Activated T-cell treated with anti-CD3 and anti-CD28 coated beads, Interleukin-2, amount 50 U/mL, for 4 hours (primary cell): Measurements from ENCODE around the gene CEMIP. TPM values are rescaled to one million over a fixed set of nuclear protein-coding genes. Genes with fewer than 3 reads are reported as not detected.

Source experiments
- ATAC-seq, 2 donors: fragments of 200-7000 bp; cut with Tn5 transposase; one replicate each; pipeline ENCODE4 v1.10.0; 2021
- DNase-seq: peaks from one replicate; pipeline ENCODE4 v3.0.0-alpha.2; 2020
- H3K27me3 Mint-ChIP-seq: one replicate; pipeline ENCODE4 v1.8.0; 2021; ENCODE audit warnings: low read depth, mixed read lengths
- H3K36me3 Mint-ChIP-seq: one replicate; pipeline ENCODE4 v1.8.0; 2022; ENCODE audit warnings: mixed read lengths; ENCODE audit not compliant: insufficient read depth
- H3K4me1 Mint-ChIP-seq: one replicate; pipeline ENCODE4 v1.8.0; 2021; ENCODE audit warnings: low read depth, mixed read lengths
- H3K4me3 Mint-ChIP-seq: one replicate; pipeline ENCODE4 v1.8.0; 2021; ENCODE audit warnings: mild to moderate bottlenecking, moderate library complexity, mixed read lengths
- H3K9me3 Mint-ChIP-seq: one replicate; pipeline ENCODE4 v1.8.0; 2021; ENCODE audit warnings: mixed read lengths
- total RNA-seq, 3 donors: library from RNA; stranded (reverse); gene quantifications; one replicate each; pipeline ENCODE4 v1.2.1, GENCODE V29; 2021

CEMIP gene
- total RNA-seq, 3 donors from 2014 or later: 0.30 to 0.51 (median 0.37) TPM

DNA sequence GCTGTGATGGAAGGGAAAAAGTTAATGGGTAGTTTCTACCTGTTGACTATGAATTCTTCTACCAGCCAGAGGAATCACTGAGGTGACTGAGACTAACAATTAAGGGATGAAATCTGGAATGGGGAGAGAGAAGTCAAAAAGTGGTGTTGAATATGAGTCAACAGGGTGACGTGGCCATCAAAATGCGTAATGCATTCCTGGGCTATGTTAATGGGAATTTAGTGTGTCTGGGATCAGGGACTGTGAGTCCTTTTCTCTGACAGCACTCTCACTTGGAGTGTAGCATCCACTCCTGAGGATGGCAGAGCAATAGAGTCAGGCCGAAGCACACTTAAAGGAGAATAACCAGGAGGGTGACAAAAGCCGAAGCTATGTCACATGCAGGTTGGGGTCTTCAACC, 150.1 kb downstream of the CEMIP start:
- no peak for ATAC-seq
- no peak for DNase-seq
- Mint-ChIP-seq H3K36me3 (peaks cover 5% of the 10 kb centered on the region), H3K9me3 (no peaks in the 10 kb centered on the region), H3K4me3 (no peak overlapping the region), H3K4me1 (no peaks in the 10 kb centered on the region), H3K27me3 (no peaks in the 10 kb centered on the region)

DNA sequence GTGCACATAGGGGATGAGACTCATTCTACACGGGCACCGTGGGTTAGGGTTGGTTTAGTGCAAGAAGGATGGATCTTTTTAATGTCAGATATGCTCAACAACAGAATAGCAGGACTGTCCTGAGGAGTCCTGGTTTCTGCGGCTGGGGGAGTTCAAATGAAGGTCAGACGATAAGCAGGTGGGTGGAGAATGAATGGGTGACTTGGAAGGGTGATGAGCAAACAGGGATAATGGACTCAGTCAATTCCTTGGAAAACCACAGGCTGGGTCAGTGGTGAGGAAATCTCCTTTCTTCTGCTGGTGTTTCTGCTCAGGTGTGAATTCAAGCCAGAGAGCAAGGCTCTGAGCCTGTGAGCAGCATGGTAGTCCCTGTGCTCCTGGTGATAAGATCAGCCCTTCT, 150.5 kb downstream of the CEMIP start:
- Mint-ChIP-seq H3K4me3 (no peak overlapping the region), H3K9me3 (no peaks in the 10 kb centered on the region), H3K4me1 (no peaks in the 10 kb centered on the region), H3K36me3 (peaks cover 7% of the 10 kb centered on the region), H3K27me3 (no peaks in the 10 kb centered on the region)
- DNase-seq: no peak
- ATAC-seq: no peak

DNA sequence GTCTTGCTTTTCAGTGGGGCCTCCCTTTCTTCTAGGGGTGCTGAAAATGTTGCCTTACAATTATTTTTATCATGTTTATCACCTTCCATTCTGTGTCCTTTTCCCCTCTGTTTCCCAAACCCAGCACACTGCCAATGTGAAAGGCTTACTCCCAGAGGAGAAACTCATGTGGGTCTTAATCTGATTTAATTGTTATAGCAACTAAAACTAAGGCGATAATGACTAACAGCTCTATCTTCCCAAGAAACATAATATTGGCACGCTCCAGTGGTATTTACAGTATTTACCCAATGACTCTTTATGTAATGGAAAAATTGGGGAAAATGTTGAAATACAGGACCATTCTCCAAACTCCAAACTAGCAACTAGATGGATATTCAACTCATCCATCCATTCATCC, 152.0 kb downstream of the CEMIP start:
- H3K4me3 Mint-ChIP-seq: no peak overlapping the region
- H3K9me3 Mint-ChIP-seq: no peaks in the 10 kb centered on the region
- H3K36me3 Mint-ChIP-seq: peaks cover 7% of the 10 kb centered on the region
- DNase-seq: no peak
- no peaks in the 10 kb centered on the region for H3K27me3 Mint-ChIP-seq
- no peaks in the 10 kb centered on the region for H3K4me1 Mint-ChIP-seq
- ATAC-seq: no peak

DNA sequence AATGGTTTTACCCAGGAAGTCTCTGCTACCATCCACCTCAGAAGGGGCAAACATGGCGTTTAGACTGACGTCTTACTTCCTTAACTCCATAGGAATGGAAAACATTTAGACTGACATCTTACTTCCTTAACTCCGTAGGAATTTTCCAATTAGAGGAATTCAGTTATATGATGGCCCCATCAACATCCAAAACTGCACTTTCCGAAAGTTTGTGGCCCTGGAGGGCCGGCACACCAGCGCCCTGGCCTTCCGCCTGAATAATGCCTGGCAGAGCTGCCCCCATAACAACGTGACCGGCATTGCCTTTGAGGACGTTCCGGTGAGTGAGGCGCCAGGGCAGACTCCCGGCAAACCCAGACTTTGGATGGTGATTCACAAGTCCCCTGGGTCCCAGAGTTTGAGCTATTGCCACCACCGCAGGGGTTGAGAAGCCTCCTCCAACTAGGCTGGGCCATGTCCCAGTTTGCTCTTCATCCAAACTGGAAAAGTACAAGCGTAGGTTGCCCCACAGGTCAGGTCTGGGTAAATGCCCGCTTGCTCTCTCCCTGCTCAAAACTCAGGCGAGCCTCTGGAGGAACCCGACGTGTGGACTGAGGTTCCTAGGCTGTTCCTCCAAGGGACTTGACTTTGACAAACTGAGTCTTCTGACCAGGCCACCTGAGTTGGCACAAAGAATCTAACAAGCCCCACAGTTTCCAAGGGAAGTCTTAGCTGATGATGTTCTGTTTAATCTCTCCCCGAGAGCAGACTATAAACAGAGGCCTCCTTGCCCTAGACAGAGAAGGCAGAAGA, 152.7 kb downstream of the CEMIP start:
- Mint-ChIP-seq H3K4me3 (no peak overlapping the region), H3K4me1 (no peaks in the 10 kb centered on the region), H3K9me3 (no peaks in the 10 kb centered on the region)

DNA sequence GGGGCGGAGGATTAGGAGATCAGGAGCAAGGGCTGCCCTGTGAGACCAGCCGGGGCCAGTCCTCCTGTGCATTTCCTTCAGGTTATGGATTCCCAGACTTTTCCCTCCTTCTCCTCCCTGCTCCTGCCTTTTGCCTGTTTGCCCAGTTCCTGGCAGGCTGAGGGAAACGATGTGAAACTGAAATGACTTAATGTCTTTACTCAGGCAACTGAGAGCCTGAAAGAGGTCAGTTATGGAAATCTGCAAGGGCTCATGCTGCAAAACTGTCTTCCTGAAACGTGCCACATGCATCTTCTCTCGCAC, 153.3 kb downstream of the CEMIP start:
- no peak for ATAC-seq
- DNase-seq: no peak
- H3K4me1 Mint-ChIP-seq: no peaks in the 10 kb centered on the region
- H3K9me3 Mint-ChIP-seq: no peaks in the 10 kb centered on the region
- no peak overlapping the region for H3K4me3 Mint-ChIP-seq
- H3K27me3 Mint-ChIP-seq: no peaks in the 10 kb centered on the region
- H3K36me3 Mint-ChIP-seq: peaks cover 7% of the 10 kb centered on the region

More for the DNA sequence above, 152.7 kb downstream of the CEMIP start:
- no peak for DNase-seq
- peaks cover 7% of the 10 kb centered on the region for H3K36me3 Mint-ChIP-seq
- no peaks in the 10 kb centered on the region for H3K27me3 Mint-ChIP-seq
- no peak for ATAC-seq

DNA sequence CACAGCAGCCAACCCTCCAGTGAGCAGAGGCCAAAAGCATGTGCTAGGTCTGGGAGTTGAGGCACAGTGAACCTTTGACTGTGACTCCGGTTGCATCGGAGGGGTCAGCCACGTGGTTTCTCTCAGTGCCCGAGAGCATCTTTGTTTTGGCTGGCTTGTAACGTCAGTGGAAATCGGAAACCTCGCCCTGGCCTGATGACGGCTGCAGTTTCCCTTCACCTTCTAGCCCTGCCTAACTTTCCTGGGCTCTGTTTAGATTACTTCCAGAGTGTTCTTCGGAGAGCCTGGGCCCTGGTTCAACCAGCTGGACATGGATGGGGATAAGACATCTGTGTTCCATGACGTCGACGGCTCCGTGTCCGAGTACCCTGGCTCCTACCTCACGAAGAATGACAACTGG, 153.8 kb downstream of the CEMIP start:
- Mint-ChIP-seq H3K27me3 (no peaks in the 10 kb centered on the region), H3K36me3 (peaks cover 8% of the 10 kb centered on the region), H3K4me3 (no peak overlapping the region), H3K9me3 (no peaks in the 10 kb centered on the region), H3K4me1 (no peaks in the 10 kb centered on the region)
- ATAC-seq: no peak
- DNase-seq: no peak

DNA sequence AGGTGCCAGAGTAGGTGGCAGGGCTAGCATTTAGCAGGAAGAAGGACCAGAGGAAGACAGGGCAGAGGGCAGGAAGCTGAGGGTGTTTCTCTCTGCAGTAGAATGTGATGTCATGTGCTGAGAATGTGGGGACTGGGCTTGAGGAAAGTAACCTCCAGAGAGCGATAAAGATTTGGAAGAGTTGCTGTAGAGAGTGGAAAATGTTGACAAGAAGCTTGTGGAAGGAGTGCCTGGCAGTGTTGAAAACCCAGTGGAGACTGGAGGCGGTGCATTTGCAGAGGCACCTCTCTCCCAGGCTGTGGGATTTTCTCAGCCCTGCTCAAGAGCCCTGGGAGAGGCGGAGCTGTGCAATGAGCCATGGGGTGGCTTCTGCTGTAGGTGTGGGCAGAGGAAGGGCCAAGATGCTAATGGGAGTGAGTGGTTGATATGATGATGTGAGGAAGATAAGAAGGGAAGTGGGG, 155.6 kb downstream of the CEMIP start:
- Mint-ChIP-seq H3K36me3 (peaks cover 7% of the 10 kb centered on the region), H3K9me3 (no peaks in the 10 kb centered on the region), H3K4me1 (no peaks in the 10 kb centered on the region), H3K4me3 (no peak overlapping the region), H3K27me3 (no peaks in the 10 kb centered on the region)
- ATAC-seq: no peak
- no peak for DNase-seq

DNA sequence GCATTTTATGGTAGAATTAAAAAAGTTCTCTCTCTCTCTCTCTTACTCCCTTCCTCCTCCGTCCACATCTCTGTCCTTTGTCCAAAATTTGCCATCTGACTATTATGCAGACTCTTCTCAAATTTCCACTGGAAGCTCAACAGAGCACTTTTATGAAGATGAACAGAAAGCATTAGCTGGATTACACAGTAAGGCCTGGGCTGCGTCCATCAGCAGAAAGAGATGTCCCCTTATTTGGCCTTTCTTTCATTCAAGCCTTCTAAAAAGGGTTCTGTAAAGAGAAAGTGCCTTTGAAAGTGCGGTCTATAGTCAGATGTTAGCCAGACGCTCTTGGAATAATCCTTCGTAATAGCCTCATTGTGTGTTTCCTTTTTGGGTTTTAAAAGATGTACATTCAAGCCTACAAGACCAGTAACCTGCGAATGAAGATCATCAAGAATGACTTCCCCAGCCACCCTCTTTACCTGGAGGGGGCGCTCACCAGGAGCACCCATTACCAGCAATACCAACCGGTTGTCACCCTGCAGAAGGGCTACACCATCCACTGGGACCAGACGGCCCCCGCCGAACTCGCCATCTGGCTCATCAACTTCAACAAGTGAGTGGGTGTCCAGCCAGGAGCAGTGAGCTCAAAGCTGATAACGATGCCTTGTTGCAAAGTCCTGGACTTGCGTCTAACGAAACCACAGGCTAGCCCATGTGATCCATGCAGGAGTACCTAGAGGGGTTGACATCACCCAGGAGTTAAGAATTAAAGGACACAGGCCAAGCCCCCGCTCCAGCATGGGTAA, 157.3 kb downstream of the CEMIP start:
- no peaks in the 10 kb centered on the region for H3K4me1 Mint-ChIP-seq
- peaks cover 11% of the 10 kb centered on the region for H3K36me3 Mint-ChIP-seq
- ATAC-seq: no peak
- no peak overlapping the region for H3K4me3 Mint-ChIP-seq
- no peaks in the 10 kb centered on the region for H3K27me3 Mint-ChIP-seq
- no peaks in the 10 kb centered on the region for H3K9me3 Mint-ChIP-seq
- no peak for DNase-seq

DNA sequence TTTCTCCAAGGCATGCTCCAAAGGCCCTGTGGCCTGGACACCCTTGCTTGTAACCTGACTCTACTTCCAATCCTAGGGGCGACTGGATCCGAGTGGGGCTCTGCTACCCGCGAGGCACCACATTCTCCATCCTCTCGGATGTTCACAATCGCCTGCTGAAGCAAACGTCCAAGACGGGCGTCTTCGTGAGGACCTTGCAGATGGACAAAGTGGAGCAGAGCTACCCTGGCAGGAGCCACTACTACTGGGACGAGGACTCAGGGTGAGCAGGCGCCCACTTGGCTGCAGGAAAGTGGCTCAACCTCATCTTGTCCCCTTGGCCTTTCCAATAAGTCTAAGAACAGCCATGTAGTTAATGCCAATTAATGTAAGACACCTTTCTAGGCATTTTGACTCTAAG, 158.5 kb downstream of the CEMIP start:
- ATAC-seq: no peak
- no peak for DNase-seq
- H3K4me3 Mint-ChIP-seq: no peak overlapping the region
- H3K9me3 Mint-ChIP-seq: no peaks in the 10 kb centered on the region
- no peaks in the 10 kb centered on the region for H3K4me1 Mint-ChIP-seq
- peaks cover 17% of the 10 kb centered on the region for H3K36me3 Mint-ChIP-seq
- no peaks in the 10 kb centered on the region for H3K27me3 Mint-ChIP-seq

DNA sequence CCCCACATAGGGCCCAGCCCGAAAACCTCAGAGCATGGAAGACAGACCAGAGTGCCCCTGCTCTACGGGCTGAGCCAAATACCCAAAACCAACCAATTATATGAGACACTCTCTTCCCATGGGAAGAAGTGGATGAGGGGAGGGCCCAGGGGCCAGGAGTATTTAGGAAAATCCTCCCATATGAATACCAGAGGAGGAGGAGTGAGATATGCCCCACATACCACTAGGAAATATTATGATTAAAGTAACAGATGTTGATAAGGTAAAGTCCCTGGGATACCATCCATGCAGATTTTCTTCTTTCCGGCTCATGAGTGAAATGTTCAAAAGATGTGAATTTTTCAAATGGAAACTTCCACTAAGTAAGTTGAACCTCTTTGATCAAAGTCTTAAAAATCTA, 160.0 kb downstream of the CEMIP start:
- ATAC-seq: no peak
- H3K4me3 Mint-ChIP-seq: no peak overlapping the region
- DNase-seq: no peak
- H3K4me1 Mint-ChIP-seq: no peaks in the 10 kb centered on the region
- H3K9me3 Mint-ChIP-seq: no peaks in the 10 kb centered on the region
- no peaks in the 10 kb centered on the region for H3K27me3 Mint-ChIP-seq
- H3K36me3 Mint-ChIP-seq: peaks cover 24% of the 10 kb centered on the region

DNA sequence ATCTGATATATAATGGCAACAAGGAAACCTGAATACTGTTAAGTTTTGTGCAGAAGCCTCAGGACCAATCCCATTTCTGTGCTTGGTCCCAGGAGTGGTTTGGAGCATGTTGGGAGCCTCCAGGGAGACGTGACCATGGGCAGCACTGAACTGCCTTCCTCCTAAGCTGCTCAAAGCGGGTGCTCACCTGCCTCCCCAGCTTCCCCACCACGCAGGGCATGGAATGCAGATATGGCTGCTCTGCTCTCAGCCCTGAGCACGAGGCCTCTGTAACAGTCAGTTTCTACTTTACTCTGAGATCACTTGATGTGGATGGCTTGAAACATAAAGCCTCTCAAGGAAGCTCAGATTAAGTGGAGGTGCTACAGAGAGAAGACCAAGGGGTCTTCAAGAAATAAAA, 161.2 kb downstream of the CEMIP start:
- ATAC-seq (no peak), DNase-seq (no peak)
- H3K4me3 Mint-ChIP-seq: no peak overlapping the region
- no peaks in the 10 kb centered on the region for H3K27me3 Mint-ChIP-seq
- H3K4me1 Mint-ChIP-seq: no peaks in the 10 kb centered on the region
- peaks cover 27% of the 10 kb centered on the region for H3K36me3 Mint-ChIP-seq
- H3K9me3 Mint-ChIP-seq: no peaks in the 10 kb centered on the region

DNA sequence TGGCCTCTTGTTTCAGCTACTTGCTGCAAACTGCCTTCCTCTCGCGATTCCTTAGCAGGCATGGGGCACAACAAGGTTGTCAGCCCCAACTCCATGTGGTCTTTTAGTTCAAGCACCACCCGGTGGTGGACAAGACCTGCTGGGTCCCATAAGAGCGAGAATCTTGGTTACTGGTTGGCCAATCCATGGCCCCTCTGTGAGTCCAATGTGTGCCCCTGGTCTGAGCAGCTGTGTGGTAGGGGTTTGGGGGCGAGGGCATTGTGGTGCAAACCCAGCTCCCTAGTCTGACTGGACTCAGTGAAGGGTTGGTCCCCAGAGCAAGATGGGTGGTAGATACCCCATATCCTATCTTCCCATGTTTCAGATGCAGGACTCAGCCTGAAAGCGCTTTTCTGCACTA, 161.7 kb downstream of the CEMIP start:
- Mint-ChIP-seq H3K4me1 (no peaks in the 10 kb centered on the region), H3K36me3 (peaks cover 31% of the 10 kb centered on the region), H3K9me3 (no peaks in the 10 kb centered on the region), H3K27me3 (no peaks in the 10 kb centered on the region), H3K4me3 (no peak overlapping the region)
- ATAC-seq: no peak
- no peak for DNase-seq

DNA sequence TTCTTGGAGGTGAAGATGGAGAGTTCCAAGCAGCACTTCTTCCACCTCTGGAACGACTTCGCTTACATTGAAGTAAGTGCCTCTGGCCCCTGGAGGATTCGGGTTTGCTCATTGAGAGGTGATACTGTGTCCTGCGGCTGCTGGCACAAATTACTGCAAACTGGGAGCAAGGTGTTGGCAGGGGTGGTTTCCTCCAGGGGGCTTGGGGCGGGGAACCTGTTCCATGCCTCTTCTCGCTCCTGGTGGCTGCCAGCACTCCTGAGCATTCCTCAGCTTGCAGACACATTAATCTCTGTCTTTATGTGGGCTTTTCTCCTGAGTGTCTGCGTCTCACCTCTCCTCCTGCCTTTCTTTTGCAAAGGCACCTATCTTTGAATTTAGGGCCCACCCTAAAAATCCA, 163.1 kb downstream of the CEMIP start:
- no peaks in the 10 kb centered on the region for H3K9me3 Mint-ChIP-seq
- H3K4me1 Mint-ChIP-seq: no peaks in the 10 kb centered on the region
- DNase-seq (no peak), ATAC-seq (no peak)
- H3K27me3 Mint-ChIP-seq: no peaks in the 10 kb centered on the region
- peaks cover 37% of the 10 kb centered on the region for H3K36me3 Mint-ChIP-seq
- H3K4me3 Mint-ChIP-seq: no peak overlapping the region

DNA sequence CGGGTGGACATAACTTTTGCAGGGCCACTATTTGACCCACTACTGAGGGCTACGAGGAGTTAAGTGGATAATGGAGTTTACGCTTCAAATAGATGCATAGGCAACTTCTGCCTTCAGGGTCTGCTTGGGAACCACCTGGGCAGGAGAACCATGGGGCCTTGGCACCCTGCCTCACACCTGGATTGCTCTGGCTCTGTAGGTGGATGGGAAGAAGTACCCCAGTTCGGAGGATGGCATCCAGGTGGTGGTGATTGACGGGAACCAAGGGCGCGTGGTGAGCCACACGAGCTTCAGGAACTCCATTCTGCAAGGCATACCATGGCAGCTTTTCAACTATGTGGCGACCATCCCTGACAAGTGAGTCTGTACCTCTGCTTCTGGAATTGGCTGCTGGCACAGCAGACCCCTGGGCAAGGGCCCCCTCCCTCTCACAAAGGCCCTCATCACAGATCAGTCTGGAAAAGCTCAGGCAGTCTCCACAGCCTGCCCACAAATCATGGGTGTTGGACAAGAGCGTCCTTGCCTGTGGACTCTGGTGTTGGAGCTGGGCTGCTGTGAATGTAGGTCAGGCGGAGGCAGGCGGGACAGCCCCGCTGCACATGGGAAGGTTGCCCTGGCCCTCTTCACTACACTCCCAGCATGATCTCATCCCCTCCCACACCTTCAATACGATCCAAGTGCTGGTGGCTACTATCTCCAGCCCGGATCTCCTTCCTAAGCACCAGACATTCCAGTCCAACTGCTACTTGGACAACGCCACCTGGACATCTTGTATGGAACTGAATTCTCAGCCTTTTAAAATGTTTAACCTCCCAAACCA, 163.8 kb downstream of the CEMIP start:
- no peak for ATAC-seq
- no peaks in the 10 kb centered on the region for H3K4me1 Mint-ChIP-seq
- no peak for DNase-seq
- no peaks in the 10 kb centered on the region for H3K9me3 Mint-ChIP-seq
- no peaks in the 10 kb centered on the region for H3K27me3 Mint-ChIP-seq
- no peak overlapping the region for H3K4me3 Mint-ChIP-seq
- peaks cover 35% of the 10 kb centered on the region for H3K36me3 Mint-ChIP-seq
